Natural killer cell treated with Interleukin-12 subunit alpha and Interleukin-12 subunit beta and Interleukin-15 and Interleukin-18, amount 100 ng/mL, for 72 hours (primary cell): ENCODE results near the gene RND1. TPM values are rescaled to one million over a fixed set of nuclear protein-coding genes. Genes with fewer than 3 reads are reported as not detected.
"Not testable (repeated sequence)": the region's sequence is repeated elsewhere in the genome, so short reads cannot be mapped to it uniquely, and the experiment has no call there.

ENCODE experiments used
- ATAC-seq, 2 donors: fragments of 150-1000 bp; cut with Tn5 transposase in 1 of 2; sonication (Bioruptor Pico), chemical (Tn5 transposase) in 1 of 2; 2 replicates each; pipeline ENCODE4 v1.10.0; 2021
- DNase-seq: peaks from one replicate; pipeline ENCODE4 v3.0.0; 2022; ENCODE audit warnings: low spot score
- H3K27ac Mint-ChIP-seq, 2 donors: 1 replicate in 1 of 2; 2 replicates in 1 of 2; pipeline ENCODE4 v1.8.0; 2022; ENCODE audit warnings: mixed read lengths in 2 of 2, mild to moderate bottlenecking in 1 of 2, moderate library complexity in 1 of 2
- H3K27me3 Mint-ChIP-seq, 2 donors: 1 replicate in 1 of 2; 2 replicates in 1 of 2; pipeline ENCODE4 v1.8.0; 2022; ENCODE audit warnings: mixed read lengths in 2 of 2
- H3K36me3 Mint-ChIP-seq: one replicate; pipeline ENCODE4 v1.8.0; 2022; ENCODE audit warnings: mixed read lengths
- H3K4me1 Mint-ChIP-seq, 2 donors: 1 replicate in 1 of 2; 2 replicates in 1 of 2; pipeline ENCODE4 v1.8.0; 2022; ENCODE audit warnings: low read depth in 2 of 2, mixed read lengths in 2 of 2, mild to moderate bottlenecking in 1 of 2
- H3K4me3 Mint-ChIP-seq: one replicate; pipeline ENCODE4 v1.8.0; 2022; ENCODE audit warnings: mixed read lengths
- H3K9me3 Mint-ChIP-seq: 2 replicates; pipeline ENCODE4 v1.8.0; 2022; ENCODE audit warnings: mixed read lengths
- total RNA-seq, 2 donors: library from RNA; stranded (reverse); gene quantifications; one replicate each; pipeline ENCODE4 v1.2.3, GENCODE V29; 2022

RND1 gene
- 1 to 10 TPM; 3.4 to 3.7 TPM for total RNA-seq

- peak within 1 kb of the TSS; percentile 42 to 86 for H3K27ac Mint-ChIP-seq
These were observed at the start of gene RND1 for GRCh38 chr12:48865281-48866051. Gene RND1 (minus strand): TSS chr12:48865870. CDS start chr12:48865767, 103 bp downstream.

DNA sequence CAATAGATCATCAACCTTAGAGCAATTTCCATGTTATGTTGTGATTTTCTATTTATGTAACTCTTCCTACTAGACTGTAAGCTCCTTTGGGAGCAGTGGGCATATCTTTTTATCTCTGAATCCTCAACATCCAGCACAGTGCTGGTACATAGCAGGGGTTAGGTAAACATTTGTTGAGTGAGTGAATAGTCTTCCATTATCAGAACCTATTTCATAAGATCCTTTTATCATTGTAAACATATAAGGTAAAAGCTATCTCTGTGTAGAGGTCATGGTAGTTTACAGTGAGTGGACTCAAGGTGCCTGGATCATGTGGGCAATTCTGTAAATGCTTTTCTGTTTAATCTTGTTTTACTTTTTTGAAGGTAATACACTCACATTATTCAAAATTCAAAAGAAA lies 44.5 kb upstream of the RND1 start:
- no peaks in the 10 kb centered on the region for H3K4me1 Mint-ChIP-seq
- no peaks in the 10 kb centered on the region for H3K9me3 Mint-ChIP-seq
- H3K4me3 Mint-ChIP-seq: no peak overlapping the region
- H3K27ac Mint-ChIP-seq: no peak overlapping the region
- H3K27me3 Mint-ChIP-seq: no peaks in the 10 kb centered on the region
- ATAC-seq (no peak), DNase-seq (no peak)
- H3K36me3 Mint-ChIP-seq: no peaks in the 10 kb centered on the region

More at GRCh38 chr12:48865281-48866051, at the start of gene RND1:
- H3K4me1 Mint-ChIP-seq: peaks cover 16 to 22% of the 10 kb centered on the region in 2 donors
- peak within 1 kb of the TSS; percentile 89 for H3K4me3 Mint-ChIP-seq
- DNase-seq (peak; percentile 86), ATAC-seq (peak; percentile 97 to 98)
- no peaks in the 10 kb centered on the region for H3K9me3 Mint-ChIP-seq
- no peaks in the 10 kb centered on the region for H3K36me3 Mint-ChIP-seq
- peaks cover 18 to 31% of the 10 kb centered on the region in 2 donors for H3K27me3 Mint-ChIP-seq

DNA sequence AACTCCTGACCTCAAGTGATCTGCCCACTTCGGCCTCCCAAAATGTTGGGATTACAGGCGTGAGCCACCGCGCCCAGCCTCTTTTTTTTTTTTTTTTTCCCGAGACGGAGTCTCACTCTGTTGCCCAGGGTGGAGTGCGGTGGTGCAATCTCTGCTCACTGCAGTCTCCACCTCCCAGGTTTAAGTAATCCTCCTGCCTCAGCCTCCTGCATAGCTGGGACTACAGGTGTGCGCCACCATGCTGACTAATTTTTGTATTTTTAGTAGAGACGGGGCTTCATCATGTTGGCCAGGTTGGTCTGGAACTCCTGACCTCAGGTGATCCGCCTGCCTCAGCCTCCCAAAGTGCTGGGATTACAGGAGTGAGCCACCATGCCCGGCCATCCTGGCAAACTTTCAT lies 44.0 kb upstream of the RND1 start:
- H3K27ac Mint-ChIP-seq, DNase-seq, ATAC-seq, H3K4me3 Mint-ChIP-seq, H3K36me3 Mint-ChIP-seq, H3K27me3 Mint-ChIP-seq, H3K4me1 Mint-ChIP-seq, H3K9me3 Mint-ChIP-seq: not testable (repeated sequence)

- Mint-ChIP-seq H3K27me3 (no peaks in the 10 kb centered on the region), H3K4me3 (no peak overlapping the region), H3K36me3 (no peaks in the 10 kb centered on the region), H3K27ac (no peak overlapping the region), H3K4me1 (peaks cover 3 to 4% of the 10 kb centered on the region in 2 donors), H3K9me3 (no peaks in the 10 kb centered on the region)
- DNase-seq (no peak), ATAC-seq (no peak)
These were observed 41.6 kb upstream of the RND1 start for GRCh38 chr12:48907245-48907644.

DNA sequence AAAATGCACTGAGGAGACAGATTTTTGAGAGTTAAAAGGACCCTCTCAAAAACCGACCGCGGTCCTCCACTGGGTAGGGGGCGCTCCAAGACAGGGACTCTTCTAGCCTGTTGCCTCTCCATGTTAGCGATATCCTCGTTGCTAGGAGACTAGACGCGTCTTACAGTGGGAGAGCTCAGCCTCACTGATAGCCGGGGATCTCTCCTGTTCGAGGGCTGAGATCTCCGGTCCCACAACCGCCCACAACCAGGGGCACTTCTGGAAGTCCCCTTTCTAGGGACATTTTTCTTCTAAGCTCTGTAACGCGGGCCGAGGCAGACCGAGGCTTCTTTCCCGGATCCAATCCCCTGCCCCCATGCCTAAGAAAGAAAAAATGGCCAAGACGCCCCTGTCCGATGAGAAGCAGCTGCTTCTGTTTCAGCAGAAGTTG lies 38.3 kb upstream of the RND1 start:
- H3K4me3 Mint-ChIP-seq: peak overlapping the region; percentile 66
- no peaks in the 10 kb centered on the region for H3K9me3 Mint-ChIP-seq
- ATAC-seq: peak; percentile 95 to 96
- H3K4me1 Mint-ChIP-seq: peaks cover 3 to 4% of the 10 kb centered on the region in 2 donors
- H3K27me3 Mint-ChIP-seq: no peaks in the 10 kb centered on the region
- no peaks in the 10 kb centered on the region for H3K36me3 Mint-ChIP-seq
- peak; percentile 85 for DNase-seq
- peak overlapping the region in 1 of 2 donors; percentile 54 for H3K27ac Mint-ChIP-seq

DNA sequence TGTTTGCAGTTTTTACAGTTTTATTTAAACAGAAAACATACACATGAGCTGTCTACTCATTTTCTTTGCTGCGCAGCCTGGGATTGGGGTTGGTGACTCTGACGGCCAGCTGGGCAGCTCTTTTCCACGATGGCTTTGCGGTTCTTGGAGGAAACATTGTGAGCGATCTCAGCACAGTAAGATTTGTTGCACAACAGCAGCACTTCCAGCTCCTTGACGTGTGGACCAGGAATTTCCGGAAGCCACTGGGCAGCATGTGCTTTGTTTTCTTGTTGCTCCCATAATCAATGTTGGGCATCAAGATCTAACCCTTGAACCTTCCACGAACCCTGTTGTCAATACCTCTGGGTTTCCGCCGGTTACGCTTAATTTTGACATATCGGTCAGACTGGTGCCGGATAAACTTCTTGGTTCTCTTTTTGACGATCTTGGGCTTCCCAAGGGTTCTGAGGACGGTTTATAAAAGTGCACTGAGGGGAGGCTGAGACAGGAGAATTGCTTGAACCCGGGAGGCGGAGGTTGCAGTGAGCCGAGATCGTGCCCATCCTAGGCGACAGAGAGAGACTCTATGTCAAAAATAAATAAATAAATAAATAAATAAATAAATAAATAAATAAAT lies 37.8 kb upstream of the RND1 start:
- peak overlapping the region; percentile 66 for H3K4me3 Mint-ChIP-seq
- ATAC-seq: no peak
- H3K9me3 Mint-ChIP-seq: no peaks in the 10 kb centered on the region
- H3K27me3 Mint-ChIP-seq: no peaks in the 10 kb centered on the region
- DNase-seq: no peak
- H3K4me1 Mint-ChIP-seq: peaks cover 3 to 4% of the 10 kb centered on the region in 2 donors
- H3K27ac Mint-ChIP-seq: peak overlapping the region in 1 of 2 donors; percentile 54
- H3K36me3 Mint-ChIP-seq: no peaks in the 10 kb centered on the region

GRCh38 chr12:48901278-48901677 lies 35.6 kb upstream of the RND1 start:
- H3K9me3 Mint-ChIP-seq: no peaks in the 10 kb centered on the region
- no peaks in the 10 kb centered on the region for H3K36me3 Mint-ChIP-seq
- no peak overlapping the region for H3K4me3 Mint-ChIP-seq
- no peaks in the 10 kb centered on the region for H3K27me3 Mint-ChIP-seq
- ATAC-seq: peak; percentile 60 to 83
- no peak for DNase-seq
- peaks cover 3 to 4% of the 10 kb centered on the region in 2 donors for H3K4me1 Mint-ChIP-seq
- no peak overlapping the region for H3K27ac Mint-ChIP-seq

DNA sequence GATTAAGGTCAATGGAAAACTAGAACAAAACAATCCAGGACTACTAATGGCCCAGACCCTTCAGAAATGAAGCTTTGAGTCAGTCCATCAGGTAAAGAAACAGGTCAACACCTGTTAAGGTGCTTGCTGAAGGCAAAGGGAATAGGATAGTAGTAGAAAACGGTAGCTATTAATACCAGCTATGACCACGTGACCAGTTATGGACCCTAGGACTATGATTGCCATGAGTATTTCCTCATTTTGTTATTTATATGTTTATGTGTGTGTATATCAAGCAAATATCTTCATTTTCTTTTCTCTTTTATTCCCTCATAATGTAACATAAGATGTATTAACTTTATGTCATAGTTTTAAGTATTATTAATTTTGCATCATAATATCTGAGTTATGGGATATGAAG lies 34.0 kb upstream of the RND1 start:
- H3K4me1 Mint-ChIP-seq: peaks cover 3 to 4% of the 10 kb centered on the region in 2 donors
- H3K27ac Mint-ChIP-seq: no peak overlapping the region
- no peak overlapping the region for H3K4me3 Mint-ChIP-seq
- H3K27me3 Mint-ChIP-seq: no peaks in the 10 kb centered on the region
- ATAC-seq (no peak), DNase-seq (no peak)
- no peaks in the 10 kb centered on the region for H3K36me3 Mint-ChIP-seq
- H3K9me3 Mint-ChIP-seq: no peaks in the 10 kb centered on the region

- H3K27ac Mint-ChIP-seq: no peak overlapping the region
- peaks cover 10 to 15% of the 10 kb centered on the region in 2 donors for H3K27me3 Mint-ChIP-seq
- H3K9me3 Mint-ChIP-seq: no peaks in the 10 kb centered on the region
- no peak overlapping the region for H3K4me3 Mint-ChIP-seq
- no peaks in the 10 kb centered on the region for H3K36me3 Mint-ChIP-seq
- ATAC-seq: no peak
- DNase-seq: no peak
- peaks cover 0 to 2% of the 10 kb centered on the region in 2 donors for H3K4me1 Mint-ChIP-seq
These were observed 28.6 kb upstream of the RND1 start for GRCh38 chr12:48894271-48894670.

GRCh38 chr12:48890657-48891418 lies 25.2 kb upstream of the RND1 start:
- H3K9me3 Mint-ChIP-seq: no peaks in the 10 kb centered on the region
- peaks cover 10 to 15% of the 10 kb centered on the region in 2 donors for H3K27me3 Mint-ChIP-seq
- ATAC-seq: peak; percentile 92 to 93
- no peak overlapping the region for H3K4me3 Mint-ChIP-seq
- peak; percentile 81 for DNase-seq
- H3K27ac Mint-ChIP-seq: no peak overlapping the region
- H3K4me1 Mint-ChIP-seq: peaks cover 0 to 2% of the 10 kb centered on the region in 2 donors
- no peaks in the 10 kb centered on the region for H3K36me3 Mint-ChIP-seq

- Mint-ChIP-seq H3K4me1 (peaks cover 0 to 2% of the 10 kb centered on the region in 2 donors), H3K27ac (no peak overlapping the region), H3K4me3 (no peak overlapping the region), H3K27me3 (peaks cover 10 to 15% of the 10 kb centered on the region in 2 donors), H3K36me3 (no peaks in the 10 kb centered on the region), H3K9me3 (no peaks in the 10 kb centered on the region)
- DNase-seq (no peak), ATAC-seq (no peak)
These were observed 24.0 kb upstream of the RND1 start for GRCh38 chr12:48889679-48890078.

DNA sequence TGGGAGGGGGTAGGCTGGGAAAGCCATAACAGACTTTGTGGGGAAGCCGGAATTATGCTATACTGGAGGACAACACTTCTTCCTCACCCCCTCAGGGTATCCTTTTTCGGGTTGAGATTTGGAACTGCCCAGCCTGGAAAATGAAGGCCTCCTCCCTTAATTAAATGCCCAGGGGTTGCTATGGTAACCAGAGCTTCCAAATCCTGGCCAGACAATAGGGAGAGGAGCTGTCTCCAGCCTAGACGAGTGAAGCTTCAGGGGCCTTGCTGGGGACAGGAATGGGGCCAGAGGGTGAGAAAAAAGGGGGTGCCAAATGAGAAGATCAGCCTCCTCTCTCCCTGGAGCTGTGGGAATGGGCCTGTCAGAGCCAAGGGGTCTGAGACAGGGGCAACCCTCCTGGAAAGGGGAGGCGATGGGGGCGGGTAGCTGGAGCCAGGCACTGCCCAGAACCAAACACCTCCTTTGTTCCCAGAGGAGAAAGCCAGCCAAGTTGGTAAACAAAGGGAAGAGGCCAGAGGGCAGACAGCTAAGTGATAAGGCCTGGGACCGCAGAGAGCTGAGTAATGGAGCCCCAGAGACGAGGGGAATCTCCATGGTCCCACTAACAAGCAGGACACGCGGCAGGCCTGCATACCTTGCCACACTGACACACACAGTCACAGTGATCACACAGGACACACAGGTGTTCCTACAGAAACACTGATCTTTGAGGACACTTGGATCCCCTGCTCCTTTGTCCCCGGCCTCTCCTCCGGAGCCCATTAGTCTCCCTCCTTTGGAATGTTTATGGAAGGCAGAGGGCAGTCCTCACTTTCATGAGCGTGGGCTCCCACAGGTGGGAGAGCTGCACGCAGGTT lies 17.9 kb upstream of the RND1 start:
- Mint-ChIP-seq H3K4me1 (no peaks in the 10 kb centered on the region), H3K36me3 (no peaks in the 10 kb centered on the region)

DNA sequence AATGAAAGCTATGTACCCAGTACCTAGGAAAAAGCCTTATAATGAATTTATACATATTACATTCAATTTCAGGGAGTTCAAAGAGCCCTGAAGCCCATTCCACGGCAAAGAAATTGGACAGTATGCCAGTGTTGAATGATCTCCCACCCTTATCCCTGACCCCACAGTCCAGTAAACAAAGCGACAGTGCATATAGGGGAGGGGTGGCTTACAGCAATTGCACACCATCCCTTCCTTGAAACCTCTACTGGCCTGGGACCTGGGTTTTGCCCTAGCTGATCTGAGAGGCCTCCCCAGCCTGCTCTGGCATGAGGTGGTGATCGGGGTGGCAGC lies 17.3 kb upstream of the RND1 start:
- Mint-ChIP-seq H3K4me1 (no peaks in the 10 kb centered on the region), H3K27me3 (peaks cover 22 to 25% of the 10 kb centered on the region in 2 donors), H3K4me3 (no peak overlapping the region), H3K9me3 (no peaks in the 10 kb centered on the region), H3K27ac (no peak overlapping the region), H3K36me3 (no peaks in the 10 kb centered on the region)
- ATAC-seq: no peak
- no peak for DNase-seq

More for the DNA sequence above, 17.9 kb upstream of the RND1 start:
- no peak overlapping the region for H3K4me3 Mint-ChIP-seq
- H3K27ac Mint-ChIP-seq: no peak overlapping the region
- no peak for ATAC-seq
- H3K27me3 Mint-ChIP-seq: peaks cover 22 to 25% of the 10 kb centered on the region in 2 donors
- no peaks in the 10 kb centered on the region for H3K9me3 Mint-ChIP-seq
- DNase-seq: no peak
